Measurements from ENCODE around the gene TMPRSS2. TPM values are rescaled to one million over a fixed set of nuclear protein-coding genes. Genes with fewer than 3 reads are reported as not detected.

TMPRSS2 gene
- total and polyA plus RNA-seq, 9 of the 15 experiments (the other 6 are each of a cell fraction or from before 2014, with no cell fraction given): 0.20 TPM; not detected in 8

- TF ChIP-seq, protein P1, sequence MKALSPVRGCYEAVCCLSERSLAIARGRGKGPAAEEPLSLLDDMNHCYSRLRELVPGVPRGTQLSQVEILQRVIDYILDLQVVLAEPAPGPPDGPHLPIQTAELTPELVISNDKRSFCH (CRISPR knock-in tag; IDR thresholded peaks at IDR 0.05): no peak
- TF ChIP-seq, protein P1 (tag; IDR thresholded peaks at IDR 0.05): no peak
- TF ChIP-seq RUNX1 (IDR thresholded peaks at IDR 0.05; ENCODE audit: low read depth): no peak
- no peak for TF ChIP-seq MXI1 (IDR thresholded peaks at IDR 0.05; ENCODE audit: low read depth, low read length)
- no peak for TF ChIP-seq CBX5 (IDR thresholded peaks at IDR 0.05; ENCODE audit: borderline replicate concordance, low read depth)
- TF ChIP-seq SP2 (IDR thresholded peaks at IDR 0.05; ENCODE audit: extremely low read depth, low read depth, low read length, poor library complexity, severe bottlenecking): no peak
Observed at GRCh38 chr21:41449613-41450012, 58.3 kb downstream of the TMPRSS2 start (continued).

DNA sequence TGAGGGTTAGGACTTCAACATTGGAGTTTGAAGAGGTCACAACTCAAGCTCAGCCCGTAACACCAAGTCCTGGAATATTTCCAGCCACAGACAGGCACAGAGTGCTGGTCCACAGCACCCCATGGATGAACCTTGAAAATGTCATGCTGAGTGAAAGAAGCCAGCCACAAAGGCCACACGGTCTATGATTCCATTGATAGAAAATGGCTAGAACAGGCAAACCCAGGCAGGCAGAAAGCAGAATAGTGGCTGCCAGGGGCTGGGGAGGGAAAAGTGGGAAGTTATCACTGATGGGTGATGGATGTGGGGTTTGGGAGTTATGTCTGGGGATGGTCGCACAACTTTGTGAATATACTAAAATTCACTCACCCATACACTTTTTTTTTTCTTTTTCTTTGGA is 60.6 kb downstream of the TMPRSS2 start:
- H3K4me2 ChIP-seq (ENCODE audit: insufficient read depth, low read length): no peak overlapping the region
- no peaks in the 10 kb centered on the region for H3K4me1 ChIP-seq (replicated peaks in 1 of 2; ENCODE audit: control insufficient read depth in 2 of 2, insufficient read depth in 2 of 2, low read length in 2 of 2)
- no peaks in the 10 kb centered on the region for H4K20me1 ChIP-seq (replicated peaks; ENCODE audit: control insufficient read depth, insufficient read depth, low read length)
- ATAC-seq: no peak
- ChIA-PET CTCF (ENCODE audit: low intra/inter-chr PET ratio) (no interaction called here), POLR2A (no interaction called here)
- H3K27me3 ChIP-seq (ENCODE audit: control insufficient read depth in 2 of 2, insufficient read depth in 2 of 2, low read length in 2 of 2): no peaks in the 10 kb centered on the region; a peak in 1 of 5 replicates
- no TSS peak for BruUV-seq (replicated peaks)
- H3K4me3 ChIP-seq: no peak overlapping the region
- H3K36me3 ChIP-seq (ENCODE audit: control insufficient read depth, insufficient read depth, low read length): no peaks in the 10 kb centered on the region
- no peaks in the 10 kb centered on the region for H3K79me2 ChIP-seq (ENCODE audit: control insufficient read depth, insufficient read depth, low read length)
- TF ChIP-seq PRMT5 (CRISPR knock-in tag; IDR thresholded peaks at IDR 0.05) (no peak), YBX1 (IDR thresholded peaks at IDR 0.05) (no peak), ZNF436 (CRISPR knock-in tag; IDR thresholded peaks at IDR 0.05) (no peak), ZNF398 (CRISPR knock-in tag; IDR thresholded peaks at IDR 0.05) (no peak), MTF1 (CRISPR knock-in tag; IDR thresholded peaks at IDR 0.05; ENCODE audit: borderline replicate concordance) (no peak), RBBP5 (IDR thresholded peaks at IDR 0.05; ENCODE audit: borderline replicate concordance, insufficient read depth, low read length, poor library complexity, severe bottlenecking) (no peak), LARP7 (IDR thresholded peaks at IDR 0.05) (no peak), ETV6 (IDR thresholded peaks at IDR 0.05; ENCODE audit: borderline replicate concordance in 1 of 2, low read depth in 2 of 2, low read length in 1 of 2) (no peak), ETV6 (CRISPR knock-in tag; IDR thresholded peaks at IDR 0.05; ENCODE audit: borderline replicate concordance) (no peak), CSDE1 (IDR thresholded peaks at IDR 0.05) (no peak)
- TF ChIP-seq, protein P2, sequence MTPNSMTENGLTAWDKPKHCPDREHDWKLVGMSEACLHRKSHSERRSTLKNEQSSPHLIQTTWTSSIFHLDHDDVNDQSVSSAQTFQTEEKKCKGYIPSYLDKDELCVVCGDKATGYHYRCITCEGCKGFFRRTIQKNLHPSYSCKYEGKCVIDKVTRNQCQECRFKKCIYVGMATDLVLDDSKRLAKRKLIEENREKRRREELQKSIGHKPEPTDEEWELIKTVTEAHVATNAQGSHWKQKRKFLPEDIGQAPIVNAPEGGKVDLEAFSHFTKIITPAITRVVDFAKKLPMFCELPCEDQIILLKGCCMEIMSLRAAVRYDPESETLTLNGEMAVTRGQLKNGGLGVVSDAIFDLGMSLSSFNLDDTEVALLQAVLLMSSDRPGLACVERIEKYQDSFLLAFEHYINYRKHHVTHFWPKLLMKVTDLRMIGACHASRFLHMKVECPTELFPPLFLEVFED (CRISPR knock-in tag; conservative IDR thresholded peaks at IDR 0.05): no peak
- TF ChIP-seq, protein P3, sequence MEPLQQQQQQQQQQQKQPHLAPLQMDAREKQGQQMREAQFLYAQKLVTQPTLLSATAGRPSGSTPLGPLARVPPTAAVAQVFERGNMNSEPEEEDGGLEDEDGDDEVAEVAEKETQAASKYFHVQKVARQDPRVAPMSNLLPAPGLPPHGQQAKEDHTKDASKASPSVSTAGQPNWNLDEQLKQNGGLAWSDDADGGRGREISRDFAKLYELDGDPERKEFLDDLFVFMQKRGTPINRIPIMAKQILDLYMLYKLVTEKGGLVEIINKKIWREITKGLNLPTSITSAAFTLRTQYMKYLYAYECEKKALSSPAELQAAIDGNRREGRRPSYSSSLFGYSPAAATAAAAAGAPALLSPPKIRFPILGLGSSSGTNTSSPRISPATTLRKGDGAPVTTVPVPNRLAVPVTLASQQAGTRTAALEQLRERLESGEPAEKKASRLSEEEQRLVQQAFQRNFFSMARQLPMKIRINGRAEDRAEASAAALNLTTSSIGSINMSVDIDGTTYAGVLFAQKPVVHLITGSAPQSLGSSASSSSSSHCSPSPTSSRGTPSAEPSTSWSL (CRISPR knock-in tag; IDR thresholded peaks at IDR 0.05; ENCODE audit: borderline replicate concordance): no peak
- DNase-seq (ENCODE audit: extremely low read depth in 1 of 4, low spot score in 3 of 4): no peak
- in situ Hi-C loops (cut with MboI): no loop called here
- H3K9ac ChIP-seq (ENCODE audit: insufficient read depth in 1 of 2, low read depth in 2 of 2, low read length in 2 of 2): no peak overlapping the region
- H2AFZ ChIP-seq (ENCODE audit: low read depth, low read length): no peak overlapping the region
- no peaks in the 10 kb centered on the region for H3K9me3 ChIP-seq (replicated peaks; ENCODE audit: control insufficient read depth, insufficient read depth, low read depth, low read length)
- no peak overlapping the region for H3K27ac ChIP-seq (ENCODE audit: extremely low read depth, low read depth, low read length)
- intact Hi-C loops (cut with micrococcal nuclease): no loop called here
- no peaks in the 10 kb centered on the region for H3K9me1 ChIP-seq (ENCODE audit: control insufficient read depth, insufficient read depth, low read length)
- FAIRE-seq: no peak
- 0% methylated on average over 3 of the region's 3 CpGs for WGBS (ENCODE audit: insufficient coverage, low coverage, missing lambda C conversion rate)
